GM10248 (cell line): ENCODE results near the gene OLAH.
A peak's percentile ranks its signal among the peaks of the same experiment; 100 is the strongest.

Experiments used
- CTCF ChIA-PET: fragments of 300-600 bp; sonication (Branson Sonifier 250); formaldehyde crosslinking; extraction: SDS; loops from one replicate; lab custom pipeline; 2021; ENCODE audit warnings: antibody characterized with exemption; lab: Yijun Ruan, JAX
- POLR2A ChIA-PET: fragments of 350-650 bp; sonication (Branson Sonifier 250); formaldehyde crosslinking; extraction: SDS; loops from one replicate; lab custom pipeline; 2020; ENCODE audit warnings: antibody characterized with exemption; lab: Yijun Ruan, JAX
- DNase-seq: peaks from one replicate; pipeline ENCODE4 v3.0.0; 2012; ENCODE audit errors: extremely low spot score
- CTCF ChIP-seq: IDR thresholded peaks from 2 replicates; pipeline ENCODE4 v1.5.1; 2012; ENCODE audit warnings: mild to moderate bottlenecking, low read depth; ENCODE audit errors: extremely low read depth, missing control alignments, control extremely low read depth

OLAH gene

GRCh38 chr10:15069230-15069629 lies 25.5 kb downstream of the OLAH start:
- TF ChIP-seq CTCF = no peak
- CTCF ChIA-PET = no interaction called here
- DNase-seq = no peak
- POLR2A ChIA-PET = no interaction called here

GRCh38 chr10:15072358-15072757 lies 28.6 kb downstream of the OLAH start:
- CTCF ChIA-PET = no interaction called here
- no peak for DNase-seq
- no peak for TF ChIP-seq CTCF
- POLR2A ChIA-PET = no interaction called here

GRCh38 chr10:15075421-15075820 lies 31.7 kb downstream of the OLAH start:
- POLR2A ChIA-PET = no interaction called here
- CTCF ChIA-PET = no interaction called here
- TF ChIP-seq CTCF = no peak

DNA sequence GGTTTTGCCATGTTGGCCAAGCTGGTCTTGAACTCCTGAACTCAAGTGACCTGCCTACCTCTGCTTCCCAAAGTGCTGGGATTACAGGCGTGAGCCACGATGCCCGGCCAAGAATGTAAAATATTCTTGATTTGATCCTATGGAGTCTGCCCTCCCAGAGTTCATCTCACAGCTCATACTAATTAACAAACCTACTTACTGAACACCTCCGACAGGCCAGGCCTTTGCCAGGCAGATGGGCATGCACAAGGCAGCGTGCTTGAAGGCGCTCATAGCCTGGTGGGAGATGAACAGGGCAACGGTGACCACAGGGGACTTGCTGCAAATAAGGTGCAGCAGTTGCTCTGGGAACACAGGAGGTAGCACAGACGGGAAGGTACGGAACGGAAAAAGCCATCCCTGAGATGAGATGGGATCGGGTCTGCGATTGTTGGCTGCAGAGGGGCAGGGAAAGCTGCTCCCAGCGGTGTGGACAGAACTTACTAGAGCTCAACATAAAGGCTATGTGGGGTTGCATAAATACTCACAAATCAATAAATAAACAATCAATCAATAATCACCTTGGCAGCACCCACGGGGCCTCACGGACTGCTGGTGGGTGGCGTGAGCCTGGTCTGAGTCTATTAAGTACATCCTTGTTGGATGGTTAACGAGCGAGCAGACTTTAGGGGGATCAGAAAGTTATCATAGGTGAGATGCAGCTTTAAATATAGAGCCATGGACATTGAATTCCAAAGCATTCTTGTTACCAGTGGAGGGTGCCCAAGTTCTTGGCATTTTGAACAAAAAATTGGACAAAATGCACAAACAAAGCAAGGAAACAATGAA lies 40.1 kb downstream of the OLAH start:
- no peak for TF ChIP-seq CTCF

More at GRCh38 chr10:15075421-15075820, 31.7 kb downstream of the OLAH start:
- no peak for DNase-seq

DNA sequence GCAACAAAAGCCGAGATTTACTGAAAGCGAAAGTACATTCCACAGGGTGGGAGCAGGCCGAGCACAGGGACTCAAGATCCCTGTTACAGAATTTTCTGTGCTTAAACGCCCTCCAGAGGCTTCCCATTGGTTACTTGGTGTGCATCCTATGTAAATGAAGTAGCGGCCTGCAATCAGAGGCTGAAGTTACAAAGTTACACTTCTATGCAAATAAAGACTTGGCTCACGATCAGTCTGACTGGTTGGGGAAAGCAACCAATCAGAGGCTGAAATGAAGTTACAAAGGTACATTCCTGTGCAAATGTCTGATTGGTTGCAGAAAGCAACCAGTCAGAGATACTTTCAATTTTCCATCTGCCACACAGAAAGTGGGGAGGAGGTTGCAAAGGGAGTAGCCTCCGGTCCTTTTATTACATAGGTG lies 40.8 kb downstream of the OLAH start:
- TF ChIP-seq CTCF = no peak
- CTCF ChIA-PET = no interaction called here
- POLR2A ChIA-PET = no interaction called here

More for the DNA sequence above, 40.1 kb downstream of the OLAH start:
- ChIA-PET CTCF (interaction anchor here (1.9 kb wide), 1 partner anchor 22 kb away, joined by 5 read pairs; no protein-coding TSS in a partner anchor), POLR2A (no interaction called here)
- no peak for DNase-seq

DNA sequence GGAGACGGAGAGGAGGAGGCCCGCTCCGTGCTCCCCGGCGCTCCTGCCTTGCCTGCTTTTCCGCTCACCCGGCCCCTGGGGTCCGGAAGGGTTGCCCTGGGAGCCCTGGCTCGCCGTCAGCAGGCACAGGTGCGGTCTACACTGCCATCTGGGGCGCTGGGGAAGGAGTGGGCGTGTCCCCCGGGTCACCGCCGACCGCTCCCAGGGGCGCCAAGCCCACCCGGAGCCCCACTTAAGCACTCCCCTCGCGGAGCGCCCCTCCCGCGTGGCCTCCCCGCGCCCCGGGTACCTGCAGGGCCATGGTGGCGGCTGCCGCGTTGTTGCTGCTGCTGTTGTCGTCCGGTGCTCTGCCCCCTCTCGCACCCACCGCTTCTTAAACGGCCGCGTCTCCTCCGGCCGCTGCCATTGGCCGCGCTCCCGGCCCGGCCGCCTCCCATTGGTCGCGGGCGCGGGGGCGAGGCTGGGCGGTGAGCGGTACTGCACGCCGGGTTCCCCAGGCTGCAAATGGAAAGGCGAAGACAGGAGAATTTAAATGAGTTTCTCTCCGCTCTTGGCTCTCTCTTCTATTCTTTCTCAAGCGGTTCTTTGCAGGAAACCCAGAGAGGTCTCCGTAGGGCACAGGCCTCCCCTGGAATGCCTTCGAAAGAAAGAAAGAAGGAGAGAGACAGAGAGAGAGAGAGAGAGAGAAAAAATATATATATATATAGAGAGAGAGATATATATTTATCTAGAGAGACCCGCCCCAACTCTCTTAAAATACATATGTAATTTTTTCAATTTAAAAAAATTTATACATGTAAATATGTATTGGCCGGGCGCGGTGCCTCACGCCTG lies 44.9 kb downstream of the OLAH start, which contains the start of gene ACBD7:
ACBD7 (minus strand) TSS at position 349 of the 834 bp plus-strand sequence; CDS start at position 301, 48 bp downstream.
- no peak for TF ChIP-seq CTCF
- ChIA-PET CTCF (no interaction called here), POLR2A (no interaction called here)
- peak; percentile 91 for DNase-seq

More for the DNA sequence above, 40.8 kb downstream of the OLAH start:
- DNase-seq = no peak
